HG03520 (cell line): Measurements from ENCODE around the gene FLVCR1.
"Not testable (repeated sequence)": the region's sequence is repeated elsewhere in the genome, so short reads cannot be mapped to it uniquely, and the experiment has no call there.

Source experiments
- ATAC-seq: cut with Tn5 transposase; IDR thresholded peaks from one replicate; pipeline ENCODE4 v1.9.1; 2021; ENCODE audit warnings: mild to moderate bottlenecking, moderate library complexity; ENCODE audit not compliant: unreplicated experiment

FLVCR1 gene

GRCh38 chr1:212858461-212859265 lies 588 bp downstream of the FLVCR1 start:
- peak; percentile 19 for ATAC-seq

- ATAC-seq = no peak
Observed at GRCh38 chr1:212860713-212861581, 2.9 kb downstream of the FLVCR1 start.

- ATAC-seq = no peak
Observed at GRCh38 chr1:212862111-212862690, 4.1 kb downstream of the FLVCR1 start.

- not testable (repeated sequence) for ATAC-seq
Observed at GRCh38 chr1:212863345-212863744, 5.3 kb downstream of the FLVCR1 start.

- no peak for ATAC-seq
Observed at GRCh38 chr1:212864201-212864600, 6.1 kb downstream of the FLVCR1 start.

GRCh38 chr1:212867192-212867591 lies 9.1 kb downstream of the FLVCR1 start:
- ATAC-seq = no peak

GRCh38 chr1:212871976-212872375 lies 13.9 kb downstream of the FLVCR1 start:
- ATAC-seq = no peak

- peak; percentile 80 for ATAC-seq
Observed at GRCh38 chr1:212873518-212873917, 15.4 kb downstream of the FLVCR1 start.

GRCh38 chr1:212878418-212878817 lies 20.3 kb downstream of the FLVCR1 start:
- ATAC-seq = no peak

- no peak for ATAC-seq
Observed at GRCh38 chr1:212879947-212880690, 22.0 kb downstream of the FLVCR1 start.

GRCh38 chr1:212884592-212884991 lies 26.5 kb downstream of the FLVCR1 start:
- no peak for ATAC-seq

GRCh38 chr1:212892108-212892507 lies 34.0 kb downstream of the FLVCR1 start:
- ATAC-seq = no peak

GRCh38 chr1:212899845-212900244 lies 41.8 kb downstream of the FLVCR1 start:
- no peak for ATAC-seq

GRCh38 chr1:212901290-212901689 lies 43.2 kb downstream of the FLVCR1 start:
- no peak for ATAC-seq

GRCh38 chr1:212902054-212902453 lies 44.0 kb downstream of the FLVCR1 start:
- no peak for ATAC-seq

- ATAC-seq = no peak
Observed at GRCh38 chr1:212903664-212904063, 45.6 kb downstream of the FLVCR1 start.

- ATAC-seq = not testable (repeated sequence)
Observed at GRCh38 chr1:212908071-212908470, 50.0 kb downstream of the FLVCR1 start.

- no peak for ATAC-seq
Observed at GRCh38 chr1:212908971-212909370, 50.9 kb downstream of the FLVCR1 start.

- ATAC-seq = no peak
Observed at GRCh38 chr1:212909652-212910063, 51.6 kb downstream of the FLVCR1 start.

- ATAC-seq = not testable (repeated sequence)
Observed at GRCh38 chr1:212910213-212910612, 52.1 kb downstream of the FLVCR1 start.

- ATAC-seq = not testable (repeated sequence)
Observed at GRCh38 chr1:212913638-212914037, 55.6 kb downstream of the FLVCR1 start.
